GM19397 (cell line): ENCODE results near the gene RAMACL.
A peak's percentile ranks its signal among the peaks of the same experiment; 100 is the strongest.
"Not testable (repeated sequence)": the region's sequence is repeated elsewhere in the genome, so short reads cannot be mapped to it uniquely, and the experiment has no call there.

ENCODE experiments used
- ATAC-seq: cut with Tn5 transposase; IDR thresholded peaks from one replicate; pipeline ENCODE4 v1.9.1; 2021; ENCODE audit warnings: mild to moderate bottlenecking, moderate library complexity; ENCODE audit not compliant: unreplicated experiment

Gene RAMACL

DNA sequence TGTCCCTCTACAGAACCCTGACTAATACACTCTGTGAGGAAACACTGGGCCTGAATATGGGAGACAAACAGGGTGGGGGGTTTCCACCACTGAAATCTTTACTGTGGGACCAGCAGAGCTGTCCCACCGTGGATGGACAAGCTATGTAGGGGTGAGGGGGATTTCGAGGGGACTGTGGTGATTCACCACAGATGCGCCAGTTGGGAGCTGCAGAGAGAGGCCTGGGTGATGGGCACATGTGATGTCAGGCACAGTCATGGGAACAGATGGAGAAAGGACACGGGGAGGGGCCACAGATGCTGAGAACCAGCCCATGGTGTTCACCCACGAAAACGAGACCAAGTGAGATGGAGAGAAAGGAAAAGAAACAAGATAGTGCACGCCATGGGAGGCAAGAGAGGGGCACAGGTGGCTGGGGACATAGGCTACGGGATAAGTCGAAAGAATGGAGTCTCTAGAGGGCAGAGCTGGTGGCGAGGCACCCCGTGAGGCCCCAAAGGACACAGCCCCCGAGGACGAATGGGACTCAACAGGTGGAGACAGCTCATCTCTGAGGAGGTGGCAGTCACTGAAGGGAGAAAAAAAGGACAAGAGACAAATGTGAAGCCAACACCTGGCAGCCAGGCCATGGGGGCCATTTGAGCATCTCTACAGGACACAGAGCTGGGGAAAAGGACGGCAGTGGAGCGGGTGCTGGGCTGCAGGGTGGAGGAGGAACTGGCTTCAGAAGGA is 10.5 kb upstream of the RAMACL start:
- ATAC-seq, result no peak

DNA sequence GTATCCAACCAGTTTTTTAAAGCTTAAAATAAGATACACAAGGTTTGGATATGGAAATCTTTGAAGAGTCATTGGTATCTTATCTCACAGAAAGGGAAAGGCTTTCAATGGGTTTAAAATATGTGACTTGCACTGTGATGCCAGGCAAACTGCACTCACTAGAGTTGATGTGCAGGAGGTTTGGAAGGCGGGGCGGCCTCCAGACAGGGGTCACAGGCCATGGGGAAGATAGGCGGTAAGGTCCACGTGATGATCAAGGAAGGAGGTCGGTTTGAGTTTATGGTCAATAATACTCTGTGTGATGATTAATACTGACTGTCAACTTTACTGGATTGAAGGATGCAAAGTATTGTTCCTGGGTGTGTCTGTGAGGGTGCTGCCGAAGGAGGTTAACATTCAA is 9.5 kb upstream of the RAMACL start:
- ATAC-seq, result no peak

DNA sequence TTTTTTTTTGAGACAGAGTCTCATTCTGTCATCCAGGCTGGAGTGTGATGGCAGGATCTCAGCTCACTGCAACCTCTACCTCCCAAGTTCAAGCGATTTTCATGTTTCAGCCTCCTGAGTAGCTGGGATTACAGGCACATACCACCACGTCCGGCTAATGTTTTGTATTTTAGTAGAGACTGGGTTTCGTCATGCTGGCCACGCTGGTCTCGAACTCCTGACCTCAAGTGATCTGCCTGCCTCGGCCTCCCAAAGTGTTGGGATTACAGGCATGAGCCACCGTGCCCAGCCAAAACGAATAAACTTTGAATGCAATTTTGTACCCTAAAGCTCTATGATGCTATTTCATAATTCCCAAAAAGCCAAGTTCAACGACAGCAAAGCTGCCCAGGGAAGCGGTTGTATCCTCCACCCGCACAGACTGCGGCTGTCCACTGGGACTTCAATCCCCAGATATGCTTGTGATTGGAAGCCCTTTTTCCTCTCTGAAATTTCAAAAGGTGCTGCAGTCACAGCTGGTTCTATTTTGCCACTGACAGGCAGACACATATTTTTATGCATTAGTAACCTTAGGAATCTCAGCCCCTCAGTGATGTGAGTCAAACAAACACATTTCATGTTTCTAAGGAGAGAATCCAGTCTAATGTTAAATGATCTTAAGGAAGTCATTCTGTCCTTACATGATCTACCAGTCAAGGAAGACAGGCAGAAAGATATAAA is 8.7 kb upstream of the RAMACL start:
- no peak for ATAC-seq

DNA sequence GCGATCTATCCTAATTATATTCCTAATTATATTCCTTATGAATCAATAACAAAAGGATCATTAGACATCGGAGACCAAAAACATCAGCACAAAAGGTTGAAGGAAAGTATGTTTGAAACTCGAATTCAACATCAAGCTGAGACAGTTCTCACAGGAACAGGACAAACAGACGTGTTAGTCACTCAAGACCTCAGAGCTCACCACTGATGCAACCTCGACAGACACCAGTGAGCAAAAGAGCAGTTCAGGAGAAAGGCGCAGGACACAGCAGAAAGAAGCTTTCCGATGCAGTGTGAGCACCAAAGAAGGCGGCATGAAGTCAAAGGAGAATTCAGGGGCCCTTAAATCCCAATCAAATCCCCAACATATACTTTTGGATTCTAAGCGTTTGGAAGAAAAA is 6.3 kb upstream of the RAMACL start:
- ATAC-seq, result no peak

DNA sequence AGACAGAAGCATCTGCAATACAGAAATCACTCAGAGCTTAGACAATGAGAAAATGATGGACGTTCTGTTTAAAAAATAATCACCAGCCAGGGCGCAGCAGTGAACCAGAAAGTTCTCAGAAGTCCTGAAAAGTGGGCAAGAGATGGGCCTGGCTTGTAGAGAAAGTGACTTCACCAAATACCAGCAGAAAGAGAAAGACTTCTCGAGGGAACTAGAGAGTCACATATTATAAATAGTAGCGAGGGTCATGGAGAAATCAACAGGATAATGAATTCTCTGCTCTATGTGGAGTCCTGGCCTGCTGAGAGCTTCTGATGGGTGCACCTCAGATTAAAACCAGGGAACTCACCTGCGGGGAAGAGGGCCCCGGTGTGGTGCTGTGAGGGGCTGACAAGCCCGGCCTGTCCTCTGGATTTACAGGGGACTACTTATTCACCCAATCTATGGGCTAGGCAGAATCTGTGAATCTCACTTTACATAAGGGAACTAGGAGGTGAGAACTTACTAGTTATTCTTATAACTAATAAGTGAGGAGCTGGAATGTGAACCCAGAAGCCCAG is 5.6 kb upstream of the RAMACL start:
- no peak for ATAC-seq

DNA sequence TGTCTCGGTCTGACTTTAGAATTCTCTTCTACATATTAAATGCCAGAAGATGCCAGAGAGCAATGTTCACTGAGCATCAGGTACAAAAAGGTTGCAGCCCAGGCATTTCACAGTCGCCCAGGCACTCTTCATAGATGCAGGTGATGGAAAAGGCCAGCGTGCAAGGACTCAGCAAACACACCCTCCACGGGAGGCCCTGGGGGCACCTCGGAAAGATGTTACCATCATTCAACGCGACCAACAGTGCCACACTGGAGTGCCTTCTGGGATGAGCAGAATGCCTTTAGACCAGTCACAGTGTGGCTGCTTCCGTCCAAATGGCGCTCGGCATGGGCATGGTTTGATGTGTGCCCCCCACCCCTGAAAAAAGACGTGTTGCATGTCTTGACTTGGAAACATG is 4.5 kb upstream of the RAMACL start:
- ATAC-seq, result no peak

DNA sequence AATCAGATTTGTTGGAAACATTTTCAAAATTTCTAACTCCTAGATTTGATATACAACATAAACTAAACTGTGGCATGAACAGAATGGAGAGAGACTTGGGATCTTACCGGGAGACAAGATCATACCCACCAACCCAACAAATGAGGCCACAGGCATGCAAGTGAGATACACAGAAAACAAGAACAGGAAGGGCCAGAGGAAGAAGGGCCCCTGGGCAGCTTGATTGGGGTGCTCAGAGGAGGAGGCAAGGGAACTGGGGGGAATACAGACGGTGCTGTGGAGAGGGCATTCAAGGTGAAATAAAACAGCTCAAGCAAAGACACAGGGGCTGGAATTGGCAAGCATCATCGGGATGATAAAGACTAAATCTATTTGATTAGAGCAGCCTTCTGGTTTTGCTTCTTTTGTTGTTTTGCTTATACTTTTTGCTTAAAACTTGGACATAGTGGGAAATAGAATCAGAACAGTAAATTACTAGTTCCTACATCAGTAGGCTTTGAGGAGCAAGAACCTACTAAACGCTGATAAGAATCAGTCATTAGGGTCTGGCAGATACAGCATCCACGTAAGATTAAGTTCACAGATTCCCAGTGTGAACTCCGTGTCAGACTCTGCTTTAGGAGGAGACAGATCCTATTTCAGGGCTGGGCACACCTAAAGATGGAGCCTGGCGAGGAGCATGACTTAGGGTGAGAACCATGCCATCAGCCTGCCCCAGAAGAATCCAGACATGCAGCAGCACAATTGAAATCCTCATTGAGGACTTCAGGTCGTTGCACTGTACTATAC is 3.5 kb upstream of the RAMACL start:
- no peak for ATAC-seq

DNA sequence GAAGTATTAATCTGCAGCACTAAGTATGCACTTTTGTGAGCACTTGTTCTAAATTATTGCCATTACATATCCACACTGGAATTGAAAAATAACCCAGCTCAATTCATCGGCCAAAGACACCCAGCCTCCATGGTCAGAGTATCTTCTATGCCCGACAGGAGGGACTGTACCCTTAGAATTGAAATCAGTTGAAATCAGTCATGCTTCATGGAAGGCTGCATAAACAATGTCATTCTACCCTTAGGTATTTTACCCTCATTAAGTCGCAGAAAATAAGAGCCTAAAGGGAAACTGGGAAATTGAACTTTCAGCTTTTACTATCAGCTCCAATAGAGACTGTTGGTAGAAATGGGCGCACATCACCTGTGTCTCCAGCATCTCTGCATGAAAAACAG is 2.9 kb upstream of the RAMACL start:
- ATAC-seq, result no peak

DNA sequence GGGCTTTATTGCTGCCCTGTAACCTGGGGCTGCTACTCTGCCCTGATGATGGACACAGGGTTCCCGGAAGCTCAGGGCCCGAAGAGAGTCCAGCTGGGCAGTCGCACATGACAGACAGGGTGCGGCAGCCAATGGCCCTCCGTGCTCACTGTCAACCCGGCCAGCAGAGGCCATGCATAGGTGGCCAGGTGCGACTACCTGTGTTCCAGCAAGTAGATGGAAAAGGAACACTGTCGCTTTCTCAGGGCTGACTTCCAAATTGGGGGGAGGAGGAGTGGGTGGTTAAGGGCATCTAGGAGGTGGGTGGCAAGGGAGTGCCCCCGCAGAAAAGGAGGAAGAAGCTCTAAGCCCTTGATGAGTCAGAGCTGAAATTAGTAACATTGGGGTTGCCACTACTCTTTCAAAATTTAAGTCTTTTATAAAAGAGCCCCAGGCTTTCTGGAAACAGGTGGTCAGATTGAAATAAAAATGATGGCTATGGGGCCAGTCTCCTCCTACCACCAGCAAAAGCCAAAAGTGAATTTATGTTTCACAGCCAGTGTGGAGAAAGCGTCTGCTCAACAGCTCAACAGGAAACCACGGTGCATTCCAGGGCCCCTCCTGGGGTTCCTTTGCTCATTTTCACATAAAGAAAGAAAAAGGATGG is 2.3 kb upstream of the RAMACL start:
- peak; percentile 32 for ATAC-seq

DNA sequence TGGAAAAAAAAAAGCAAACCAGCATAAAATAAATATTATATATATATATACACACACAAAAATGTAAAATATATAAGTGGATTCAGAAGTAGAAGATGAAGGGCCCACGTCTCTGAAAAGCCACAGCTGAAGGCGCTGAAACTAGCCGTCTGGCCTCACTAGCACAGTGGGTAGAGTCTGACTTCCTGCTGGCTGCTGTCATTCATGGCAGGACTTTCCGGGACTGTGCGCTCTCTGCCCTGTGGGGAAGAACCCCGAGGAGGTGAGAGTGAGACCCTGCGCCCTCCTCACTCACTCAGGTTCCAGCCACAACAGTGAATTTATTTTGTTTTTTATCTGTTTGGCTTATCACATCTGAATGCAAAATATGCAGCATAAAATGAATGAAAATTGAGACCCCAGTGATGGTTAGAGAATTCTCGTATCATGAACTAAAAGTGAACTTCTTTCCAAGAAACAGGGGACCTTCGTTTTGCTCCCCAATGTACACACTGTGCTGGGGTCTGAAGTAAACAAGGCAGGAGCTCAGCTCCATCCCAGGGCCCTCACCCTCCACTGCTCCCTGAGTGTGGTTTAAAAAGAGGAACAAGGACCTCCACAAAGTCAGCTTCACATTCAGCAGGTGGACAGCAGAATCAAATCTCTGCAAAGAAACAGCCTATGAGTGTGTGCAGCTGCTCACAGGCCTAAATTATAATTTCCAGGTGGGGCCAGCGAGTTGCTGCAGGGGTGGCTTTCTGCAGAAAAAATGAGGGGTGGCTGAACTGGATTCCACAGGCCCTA is 1.3 kb upstream of the RAMACL start:
- ATAC-seq, result peak; percentile 81

DNA sequence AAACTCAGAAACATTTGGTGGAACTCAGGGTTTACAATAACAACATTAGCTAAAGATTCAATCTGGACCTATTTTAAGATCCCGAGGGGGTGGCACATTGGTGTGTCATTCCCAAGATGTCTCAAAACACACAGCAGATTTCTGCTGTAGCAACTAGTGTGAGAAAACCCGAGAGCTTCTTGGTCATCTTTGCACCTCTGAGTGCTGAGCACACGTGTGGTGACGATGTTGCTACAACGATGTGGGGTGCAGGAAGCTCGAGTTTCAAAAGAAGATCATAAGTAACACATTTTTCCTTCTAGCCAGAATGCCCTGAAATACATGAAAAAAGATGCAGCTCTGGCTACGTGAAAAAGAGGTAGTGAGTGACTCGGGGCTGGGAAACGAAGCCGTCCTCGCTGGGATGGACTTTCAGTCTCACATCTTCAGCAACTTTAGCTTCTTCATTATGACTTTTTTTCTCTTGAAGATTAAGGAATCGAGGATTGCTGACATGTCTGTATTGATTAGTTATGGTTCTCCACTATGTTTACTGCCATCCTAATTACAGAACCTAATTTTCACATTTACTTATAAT is 1.5 kb downstream of the RAMACL start:
- no peak for ATAC-seq

DNA sequence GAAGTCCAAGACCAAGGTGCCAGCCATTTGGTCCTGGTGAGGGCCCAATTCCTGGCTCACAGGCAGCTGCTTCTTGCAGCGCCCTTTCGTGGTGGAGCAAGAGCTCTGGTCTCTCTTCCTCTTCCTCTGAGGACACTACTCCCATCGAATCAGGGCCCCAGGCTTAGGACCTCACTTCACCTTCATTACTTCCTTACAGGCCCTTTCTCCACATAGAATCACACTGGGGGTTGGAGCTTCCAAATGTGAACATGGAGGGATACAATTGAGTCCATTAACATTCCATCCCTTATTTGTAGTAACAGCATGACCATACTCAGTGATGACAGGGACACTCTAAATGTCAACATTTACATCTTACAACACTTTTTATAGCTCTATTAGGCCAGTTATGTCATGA is 2.3 kb downstream of the RAMACL start:
- ATAC-seq, result no peak

DNA sequence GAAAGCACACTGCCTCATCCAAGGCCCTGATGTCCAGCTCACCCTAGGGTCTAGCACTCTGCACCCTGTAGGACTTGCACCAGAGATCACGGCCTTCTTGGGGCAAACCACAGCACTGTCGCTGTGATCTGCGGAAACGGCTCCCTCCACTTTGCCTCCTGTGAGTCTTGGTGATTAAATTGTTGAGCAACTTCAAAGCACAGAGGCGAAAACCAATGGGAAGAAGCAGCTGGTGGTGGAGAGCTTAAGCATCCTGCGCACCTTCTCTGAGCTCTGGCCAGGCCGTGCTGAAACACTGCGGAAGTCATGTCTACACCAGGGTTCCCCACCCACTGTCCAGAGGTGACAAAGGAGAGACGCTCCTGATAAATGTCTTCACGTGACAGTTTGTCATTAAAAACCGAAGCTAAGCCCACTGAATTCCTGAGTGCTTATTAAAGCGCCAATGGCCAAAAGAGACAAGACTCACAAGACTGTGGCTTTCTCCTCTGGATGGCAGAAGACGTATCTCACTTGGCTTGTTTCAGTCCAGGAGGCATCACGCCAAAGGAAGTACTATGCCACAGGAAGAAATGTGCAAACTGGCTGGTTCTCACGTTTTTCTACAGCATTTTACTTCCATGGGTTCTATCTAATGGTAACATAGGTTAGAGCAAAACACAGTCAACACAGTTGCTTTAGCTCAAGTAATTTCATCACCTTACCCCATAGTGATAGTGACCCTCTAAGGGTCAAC is 3.1 kb downstream of the RAMACL start:
- ATAC-seq, result no peak

DNA sequence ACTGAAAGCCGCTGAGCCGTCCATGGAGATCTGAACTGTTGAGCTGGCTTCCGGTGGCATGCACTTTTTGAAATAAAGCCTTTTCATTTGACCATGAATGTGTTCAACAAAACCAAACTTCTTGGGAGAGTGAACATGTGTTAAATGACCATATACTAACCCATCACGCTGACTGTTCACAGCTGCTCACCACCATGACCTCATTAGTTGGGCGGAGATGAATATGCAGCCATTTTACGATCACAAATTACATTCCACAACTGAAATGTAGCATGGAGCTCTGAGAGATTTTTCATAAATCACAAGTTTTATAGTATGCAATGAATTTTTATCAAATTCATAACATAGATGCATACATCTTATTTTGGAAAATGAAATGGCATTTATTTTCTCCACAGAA is 4.2 kb downstream of the RAMACL start:
- no peak for ATAC-seq

DNA sequence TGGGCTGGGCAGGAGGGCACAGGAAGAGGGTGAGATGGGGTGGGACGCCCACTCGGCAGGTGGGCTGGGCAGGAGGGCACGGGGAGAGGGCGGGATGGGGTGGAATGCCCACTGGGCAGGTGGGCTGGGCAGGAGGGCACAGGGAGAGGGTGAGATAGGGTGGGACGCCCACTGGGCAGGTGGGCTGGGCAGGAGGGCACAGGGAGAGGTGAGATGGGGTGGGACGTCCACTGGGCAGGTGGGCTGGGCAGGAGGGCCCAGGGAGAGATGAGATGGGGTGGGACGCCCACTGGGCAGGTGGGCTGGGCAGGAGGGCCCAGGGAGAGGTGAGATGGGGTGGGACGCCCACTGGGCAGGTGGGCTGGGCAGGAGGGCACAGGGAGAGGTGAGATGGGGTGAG is 4.7 kb downstream of the RAMACL start:
- ATAC-seq, result not testable (repeated sequence)

DNA sequence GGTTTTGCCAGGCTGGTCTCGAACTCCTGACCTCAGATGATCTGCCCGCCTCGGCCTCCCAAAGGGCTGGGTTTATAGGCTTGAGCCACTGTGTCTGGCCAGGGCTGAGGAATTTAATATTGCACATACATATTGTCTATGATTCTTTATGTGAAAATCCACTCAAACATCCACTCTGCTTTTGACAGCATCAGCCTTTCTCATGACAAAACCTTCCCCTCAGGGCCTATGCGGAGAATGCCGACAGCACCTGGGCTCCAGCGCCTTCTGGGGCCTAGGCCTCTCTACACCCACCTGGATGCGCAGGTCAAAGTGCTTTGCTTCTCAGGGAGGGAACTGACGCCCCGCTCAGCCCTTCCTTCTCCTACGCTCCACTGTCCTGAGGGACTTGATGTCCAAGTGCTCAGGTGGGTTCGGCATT is 5.4 kb downstream of the RAMACL start:
- ATAC-seq, result no peak

DNA sequence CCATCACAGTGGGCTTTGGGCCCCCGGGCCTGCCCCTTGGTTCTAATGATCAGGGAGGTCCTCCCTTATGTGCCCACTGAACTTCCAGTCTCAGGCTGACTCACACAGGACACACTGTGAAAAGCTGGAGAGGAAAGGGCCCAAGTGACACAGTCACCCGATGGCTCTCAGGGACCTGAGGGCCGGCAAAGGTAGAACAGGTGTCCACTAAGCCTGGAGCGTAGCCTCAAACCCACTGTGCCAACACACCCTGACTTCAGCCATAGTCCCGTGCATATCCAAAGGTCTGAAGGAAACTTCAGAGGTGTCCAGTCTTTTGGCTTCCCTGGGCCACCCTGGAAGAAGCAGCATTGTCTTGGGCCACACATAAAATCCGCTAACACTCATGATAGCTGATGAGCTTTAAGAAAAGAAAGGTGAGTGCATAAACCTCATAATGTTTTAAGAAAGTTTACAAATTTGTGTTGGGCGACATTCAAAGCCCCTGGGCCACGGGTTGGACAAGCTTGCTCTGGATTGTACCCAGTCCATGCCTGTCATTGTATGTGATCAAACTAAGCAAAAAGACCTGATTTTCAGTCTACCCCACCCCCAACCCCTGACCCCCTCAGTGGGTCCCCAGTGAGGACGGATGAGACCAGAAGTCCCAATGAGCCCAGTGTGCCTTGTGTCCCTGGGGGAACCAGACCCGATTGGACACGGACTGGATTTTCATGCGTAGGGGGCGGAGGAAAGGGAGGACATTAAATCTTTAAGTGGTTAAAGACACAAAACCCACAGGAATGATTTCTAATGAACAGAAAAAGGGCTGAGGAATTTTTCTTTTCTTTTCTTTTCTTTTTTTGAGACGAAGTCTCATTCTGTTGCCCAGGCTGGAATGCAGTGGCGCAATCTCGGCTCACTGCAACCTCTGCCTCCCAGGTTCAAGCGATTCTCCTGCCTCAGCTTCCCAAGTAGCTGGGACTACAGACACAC is 6.1 kb downstream of the RAMACL start:
- ATAC-seq, result no peak

DNA sequence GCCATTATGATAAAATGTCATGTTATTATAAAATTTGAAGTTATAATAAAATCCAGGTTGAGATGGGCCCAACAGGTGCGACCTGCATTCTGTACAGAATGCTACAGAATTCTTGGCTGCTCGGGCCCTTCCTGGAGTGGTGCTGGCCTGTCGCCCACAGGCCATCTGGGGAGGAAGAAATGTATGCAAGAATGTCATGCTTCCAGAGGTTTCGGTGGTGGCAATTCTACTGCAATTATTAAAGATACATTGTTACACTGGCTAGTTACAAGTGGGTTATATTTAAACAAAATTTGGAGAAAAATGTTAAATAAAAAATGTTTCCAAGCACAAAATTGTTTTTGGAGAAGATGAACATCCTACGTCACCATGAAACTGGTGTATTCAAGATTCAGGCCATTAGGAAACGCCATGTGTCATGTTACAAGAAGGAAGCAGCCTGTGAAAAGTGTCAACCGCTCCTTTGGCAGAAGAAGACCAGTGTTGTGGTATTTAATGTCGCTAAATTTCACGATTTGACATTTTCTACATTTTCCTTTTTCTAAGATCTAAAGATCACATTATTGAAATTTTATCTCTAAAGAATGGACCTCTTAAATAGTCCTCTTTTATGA is 7.1 kb downstream of the RAMACL start:
- ATAC-seq, result no peak
